Measurements from ENCODE around the gene DESI2.

DESI2 gene

GRCh38 chr1:244730153-244730933 lies 77.4 kb downstream of the DESI2 start:
- Histone ChIP-seq H3K36me3 (replicated peaks; ENCODE audit: insufficient read depth, low read length) (no peaks in the 10 kb centered on the region), H3K4me1 (ENCODE audit: low read length) (no peaks in the 10 kb centered on the region), H3K4me2 (ENCODE audit: low read depth, low read length) (peak overlapping the region; percentile 22; the same call in 1 of the 2 replicates)

GRCh38 chr1:244730934-244731434 lies 78.1 kb downstream of the DESI2 start:
- DNase-seq, result no peak
- no peak overlapping the region for H3K4me3 ChIP-seq (ENCODE audit: low read length)
- H3F3A ChIP-seq (ENCODE audit: insufficient read depth, low read length), result no peaks in the 10 kb centered on the region
- no peak overlapping the region for H3K4me2 ChIP-seq (ENCODE audit: low read depth, low read length)
- H3K27me3 ChIP-seq (replicated peaks; ENCODE audit: insufficient read depth, low read length), result peaks cover 18% of the 10 kb centered on the region
- no peaks in the 10 kb centered on the region for H3K79me2 ChIP-seq (ENCODE audit: low read length)
- no peaks in the 10 kb centered on the region for H3K9me3 ChIP-seq (replicated peaks; ENCODE audit: insufficient read depth, low read length)
- H3K9ac ChIP-seq (ENCODE audit: low read length), result no peak overlapping the region
- no peak overlapping the region for H2AFZ ChIP-seq (ENCODE audit: low read length)
- no peaks in the 10 kb centered on the region for H4K20me1 ChIP-seq (ENCODE audit: insufficient read depth, low read length)
- no peaks in the 10 kb centered on the region for H3K36me3 ChIP-seq (replicated peaks; ENCODE audit: insufficient read depth, low read length)
- no peaks in the 10 kb centered on the region for H3K9me2 ChIP-seq (replicated peaks; ENCODE audit: insufficient read depth, low read length)
- TF ChIP-seq EZH2phosphoT487 (IDR thresholded peaks at IDR 0.05; ENCODE audit: low read length), result no peak
- TF ChIP-seq EZH2 (optimal IDR thresholded peaks at IDR 0.05; ENCODE audit: low read depth, low read length), result no peak
- TF ChIP-seq, protein P1, sequence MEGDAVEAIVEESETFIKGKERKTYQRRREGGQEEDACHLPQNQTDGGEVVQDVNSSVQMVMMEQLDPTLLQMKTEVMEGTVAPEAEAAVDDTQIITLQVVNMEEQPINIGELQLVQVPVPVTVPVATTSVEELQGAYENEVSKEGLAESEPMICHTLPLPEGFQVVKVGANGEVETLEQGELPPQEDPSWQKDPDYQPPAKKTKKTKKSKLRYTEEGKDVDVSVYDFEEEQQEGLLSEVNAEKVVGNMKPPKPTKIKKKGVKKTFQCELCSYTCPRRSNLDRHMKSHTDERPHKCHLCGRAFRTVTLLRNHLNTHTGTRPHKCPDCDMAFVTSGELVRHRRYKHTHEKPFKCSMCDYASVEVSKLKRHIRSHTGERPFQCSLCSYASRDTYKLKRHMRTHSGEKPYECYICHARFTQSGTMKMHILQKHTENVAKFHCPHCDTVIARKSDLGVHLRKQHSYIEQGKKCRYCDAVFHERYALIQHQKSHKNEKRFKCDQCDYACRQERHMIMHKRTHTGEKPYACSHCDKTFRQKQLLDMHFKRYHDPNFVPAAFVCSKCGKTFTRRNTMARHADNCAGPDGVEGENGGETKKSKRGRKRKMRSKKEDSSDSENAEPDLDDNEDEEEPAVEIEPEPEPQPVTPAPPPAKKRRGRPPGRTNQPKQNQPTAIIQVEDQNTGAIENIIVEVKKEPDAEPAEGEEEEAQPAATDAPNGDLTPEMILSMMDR (IDR thresholded peaks at IDR 0.05; ENCODE audit: low read length), result no peak
- H3K4me1 ChIP-seq (ENCODE audit: low read length), result no peaks in the 10 kb centered on the region
- H3K27ac ChIP-seq (ENCODE audit: low read length), result no peak overlapping the region

More at GRCh38 chr1:244730153-244730933, 77.4 kb downstream of the DESI2 start:
- DNase-seq, result no peak
- Histone ChIP-seq H3K4me3 (ENCODE audit: low read length) (peak overlapping the region; percentile 30; the same call in 1 of the 2 replicates), H3K9ac (ENCODE audit: low read length) (no peak overlapping the region), H3K79me2 (ENCODE audit: low read length) (no peaks in the 10 kb centered on the region), H4K20me1 (ENCODE audit: insufficient read depth, low read length) (no peaks in the 10 kb centered on the region), H2AFZ (ENCODE audit: low read length) (no peak overlapping the region), H3K27me3 (replicated peaks; ENCODE audit: insufficient read depth, low read length) (peaks cover 18% of the 10 kb centered on the region), H3F3A (ENCODE audit: insufficient read depth, low read length) (no peaks in the 10 kb centered on the region), H3K9me2 (replicated peaks; ENCODE audit: insufficient read depth, low read length) (no peaks in the 10 kb centered on the region), H3K27ac (ENCODE audit: low read length) (no peak overlapping the region), H3K9me3 (replicated peaks; ENCODE audit: insufficient read depth, low read length) (no peaks in the 10 kb centered on the region)
- TF ChIP-seq EZH2 (optimal IDR thresholded peaks at IDR 0.05; ENCODE audit: low read depth, low read length) (no peak), EZH2phosphoT487 (IDR thresholded peaks at IDR 0.05; ENCODE audit: low read length) (no peak)
- TF ChIP-seq, protein P1 (IDR thresholded peaks at IDR 0.05; ENCODE audit: low read length), result no peak

- Histone ChIP-seq H3K27me3 (replicated peaks; ENCODE audit: insufficient read depth, low read length) (peaks cover 18% of the 10 kb centered on the region), H3K9me2 (replicated peaks; ENCODE audit: insufficient read depth, low read length) (no peaks in the 10 kb centered on the region), H3K79me2 (ENCODE audit: low read length) (no peaks in the 10 kb centered on the region), H3K27ac (ENCODE audit: low read length) (no peak overlapping the region), H3K36me3 (replicated peaks; ENCODE audit: insufficient read depth, low read length) (no peaks in the 10 kb centered on the region), H3K9ac (ENCODE audit: low read length) (no peak overlapping the region), H3K4me3 (ENCODE audit: low read length) (no peak overlapping the region), H2AFZ (ENCODE audit: low read length) (no peak overlapping the region), H3K4me2 (ENCODE audit: low read depth, low read length) (no peak overlapping the region), H3K4me1 (ENCODE audit: low read length) (no peaks in the 10 kb centered on the region), H4K20me1 (ENCODE audit: insufficient read depth, low read length) (no peaks in the 10 kb centered on the region), H3K9me3 (replicated peaks; ENCODE audit: insufficient read depth, low read length) (no peaks in the 10 kb centered on the region), H3F3A (ENCODE audit: insufficient read depth, low read length) (no peaks in the 10 kb centered on the region)
- no peak for TF ChIP-seq EZH2phosphoT487 (IDR thresholded peaks at IDR 0.05; ENCODE audit: low read length)
- TF ChIP-seq, protein P1 (IDR thresholded peaks at IDR 0.05; ENCODE audit: low read length), result no peak
- TF ChIP-seq EZH2 (optimal IDR thresholded peaks at IDR 0.05; ENCODE audit: low read depth, low read length), result no peak
- no peak for DNase-seq
Observed at GRCh38 chr1:244731651-244732050, 78.7 kb downstream of the DESI2 start.
